Upper lobe of right lung (tissue), 1 donor: ENCODE measurements around the gene GPC1. TPM values are rescaled to one million over a fixed set of nuclear protein-coding genes. Genes with fewer than 3 reads are reported as not detected.

Experiments used
- ATAC-seq: fragments of 200-7000 bp; cut with Tn5 transposase; one replicate; pipeline ENCODE4 v1.9.1; 2020; ENCODE audit warnings: mild to moderate bottlenecking, moderate library complexity
- DNase-seq: peaks from one replicate; pipeline ENCODE4 v3.0.0-alpha.2; 2020
- H3K27ac ChIP-seq: fragments of 200-600 bp; one replicate; pipeline ENCODE4 v1.8.0; 2022
- H3K27me3 ChIP-seq: fragments of 200-600 bp; one replicate; pipeline ENCODE4 v1.8.0; 2022; ENCODE audit warnings: mild to moderate bottlenecking
- H3K36me3 ChIP-seq: fragments of 200-600 bp; one replicate; pipeline ENCODE4 v1.8.0; 2022
- H3K4me1 ChIP-seq: fragments of 200-600 bp; one replicate; pipeline ENCODE4 v1.8.0; 2022
- H3K4me3 ChIP-seq: fragments of 200-600 bp; one replicate; pipeline ENCODE4 v1.8.0; 2022; ENCODE audit warnings: mild to moderate bottlenecking
- H3K9me3 ChIP-seq: fragments of 200-600 bp; one replicate; pipeline ENCODE4 v1.8.0; 2022
- CTCF ChIP-seq: fragments of 200-600 bp; IDR thresholded peaks from one replicate; pipeline ENCODE4 v1.8.0; 2022; ENCODE audit warnings: antibody characterized with exemption
- intact Hi-C: fragments of 100-400 bp; cut with DNase I; formaldehyde crosslinking; loops from one replicate; pipeline ENCODE4 v1.11.0; 2022
- total RNA-seq: library from RNA; stranded (reverse); fragmentation: NEBNext Ultra II Directional; extraction: Animal tissue kit (Norgen Biotek cat#: 25700); gene quantifications from one replicate; pipeline ENCODE4 v1.2.1, GENCODE V29; 2021
- donor health status: DM: no; HTN: yes; CAD: no; lungs with severe emphysema.

Gene GPC1
- total RNA-seq, 1 donor from 2014 or later, result 24.8 TPM

DNA sequence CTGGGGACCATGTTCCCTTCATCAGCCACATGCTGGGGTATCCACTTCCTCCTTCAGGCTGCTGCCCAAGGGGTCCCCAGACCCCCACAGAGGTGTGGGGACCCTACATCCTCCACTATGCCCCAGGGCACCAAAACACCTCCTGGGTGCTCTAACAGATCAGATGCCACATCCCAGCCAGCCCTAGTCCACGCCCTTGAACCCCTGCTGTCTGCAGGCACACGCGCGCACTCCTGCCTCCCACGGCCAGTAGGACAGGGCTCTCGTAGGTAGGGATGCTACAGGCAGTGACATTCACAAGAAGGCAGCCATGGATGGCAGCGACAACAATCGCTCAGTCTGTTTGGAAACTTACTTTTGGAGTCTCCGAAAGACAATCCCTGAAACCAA is 3.0 kb upstream of the GPC1 start:
- Histone ChIP-seq H3K27ac (no peak overlapping the region), H3K36me3 (no peaks in the 10 kb centered on the region), H3K9me3 (no peaks in the 10 kb centered on the region), H3K4me1 (peaks cover 10% of the 10 kb centered on the region), H3K4me3 (no peak overlapping the region), H3K27me3 (peaks cover 11% of the 10 kb centered on the region)
- ATAC-seq, result no peak
- TF ChIP-seq CTCF, result no peak
- intact Hi-C loops, result no loop called here
- DNase-seq, result peak; percentile 43

- no peak overlapping the region for H3K27ac ChIP-seq
- intact Hi-C loops, result no loop called here
- no peak for ATAC-seq
These were observed 2.4 kb upstream of the GPC1 start for GRCh38 chr2:240432820-240433801.

DNA sequence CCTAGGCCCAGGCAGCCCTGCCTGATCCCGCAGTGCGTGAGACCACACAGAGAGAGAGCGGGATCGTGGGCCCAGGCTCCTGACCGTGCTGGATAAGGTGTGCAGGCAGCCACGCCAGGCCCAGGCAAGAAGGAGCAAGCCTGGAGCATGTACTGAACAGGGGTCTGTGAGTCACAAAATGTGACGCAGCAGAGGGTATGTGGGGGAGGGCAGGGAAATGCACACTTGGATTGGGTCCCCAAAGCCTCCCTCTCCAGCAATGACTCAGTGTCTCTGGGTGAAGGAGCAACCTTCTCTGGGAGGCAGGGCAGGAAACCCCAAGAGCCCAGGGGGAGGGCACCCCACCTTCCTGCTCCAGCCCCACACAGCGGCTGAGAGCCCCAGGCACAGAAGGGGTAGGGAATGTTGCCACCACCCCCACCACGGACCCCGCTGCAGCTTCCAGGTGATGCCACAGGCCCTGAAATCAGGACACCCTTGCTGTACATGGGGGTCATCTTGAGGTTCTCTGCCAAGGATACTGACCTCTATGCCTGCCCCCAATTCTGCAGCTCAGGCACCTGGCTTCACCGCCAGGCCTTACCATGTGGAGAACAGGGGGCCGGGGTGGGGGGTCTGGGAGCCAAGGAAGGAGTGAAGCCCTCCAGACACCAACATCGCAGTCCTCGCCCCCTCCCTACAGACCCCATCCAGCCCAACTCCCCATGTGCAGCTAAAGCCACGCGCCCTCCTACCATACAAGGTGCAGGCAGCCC is 1.3 kb upstream of the GPC1 start:
- peak overlapping the region; percentile 63 for H3K4me3 ChIP-seq

More at GRCh38 chr2:240432820-240433801, 2.4 kb upstream of the GPC1 start:
- TF ChIP-seq CTCF, result no peak
- Histone ChIP-seq H3K9me3 (no peaks in the 10 kb centered on the region), H3K36me3 (no peaks in the 10 kb centered on the region), H3K4me1 (peaks cover 16% of the 10 kb centered on the region), H3K4me3 (no peak overlapping the region), H3K27me3 (peaks cover 18% of the 10 kb centered on the region)
- DNase-seq, result peak; percentile 65

GRCh38 chr2:240434728-240435456 is 571 bp upstream of the GPC1 start:
- Histone ChIP-seq H3K36me3 (no peaks in the 10 kb centered on the region), H3K4me3 (peak overlapping the region; percentile 63)

More for the DNA sequence above, 1.3 kb upstream of the GPC1 start:
- H3K27me3 ChIP-seq, result peaks cover 22% of the 10 kb centered on the region
- intact Hi-C loops, result no loop called here
- peaks cover 20% of the 10 kb centered on the region for H3K4me1 ChIP-seq
- DNase-seq (peak; percentile 67), ATAC-seq (no peak)
- no peak for TF ChIP-seq CTCF
- H3K36me3 ChIP-seq, result no peaks in the 10 kb centered on the region
- H3K9me3 ChIP-seq, result no peaks in the 10 kb centered on the region
- H3K27ac ChIP-seq, result no peak overlapping the region

More at GRCh38 chr2:240434728-240435456, 571 bp upstream of the GPC1 start:
- ATAC-seq (peak; percentile 85), DNase-seq (peak; percentile 96)
- no peak for TF ChIP-seq CTCF
- Histone ChIP-seq H3K27ac (peak overlapping the region; percentile 70), H3K9me3 (no peaks in the 10 kb centered on the region), H3K27me3 (peaks cover 22% of the 10 kb centered on the region), H3K4me1 (peaks cover 20% of the 10 kb centered on the region)
- intact Hi-C loops, result no loop called here
